OCI-LY7 (cell line): ENCODE data around the gene EYA2.

Experiments
- EZH2phosphoT487 ChIP-seq: fragments of 200-600 bp; sonication (generic); IDR thresholded peaks from 2 replicates; pipeline ENCODE4 v1.6.1; 2018; ENCODE audit warnings: low read depth, borderline replicate concordance, mild to moderate bottlenecking, mixed run types, antibody characterized with exemption, low read length, moderate library complexity, mixed read lengths
- TF ChIP-seq, protein P1 (sequence below): fragments of 200-600 bp; sonication (generic); conservative IDR thresholded peaks from 2 replicates; pipeline ENCODE4 v1.5.1; 2014; ENCODE audit warnings: mild to moderate bottlenecking, antibody characterized with exemption, low read length, moderate library complexity, mixed read lengths

- TF ChIP-seq, protein P1, sequence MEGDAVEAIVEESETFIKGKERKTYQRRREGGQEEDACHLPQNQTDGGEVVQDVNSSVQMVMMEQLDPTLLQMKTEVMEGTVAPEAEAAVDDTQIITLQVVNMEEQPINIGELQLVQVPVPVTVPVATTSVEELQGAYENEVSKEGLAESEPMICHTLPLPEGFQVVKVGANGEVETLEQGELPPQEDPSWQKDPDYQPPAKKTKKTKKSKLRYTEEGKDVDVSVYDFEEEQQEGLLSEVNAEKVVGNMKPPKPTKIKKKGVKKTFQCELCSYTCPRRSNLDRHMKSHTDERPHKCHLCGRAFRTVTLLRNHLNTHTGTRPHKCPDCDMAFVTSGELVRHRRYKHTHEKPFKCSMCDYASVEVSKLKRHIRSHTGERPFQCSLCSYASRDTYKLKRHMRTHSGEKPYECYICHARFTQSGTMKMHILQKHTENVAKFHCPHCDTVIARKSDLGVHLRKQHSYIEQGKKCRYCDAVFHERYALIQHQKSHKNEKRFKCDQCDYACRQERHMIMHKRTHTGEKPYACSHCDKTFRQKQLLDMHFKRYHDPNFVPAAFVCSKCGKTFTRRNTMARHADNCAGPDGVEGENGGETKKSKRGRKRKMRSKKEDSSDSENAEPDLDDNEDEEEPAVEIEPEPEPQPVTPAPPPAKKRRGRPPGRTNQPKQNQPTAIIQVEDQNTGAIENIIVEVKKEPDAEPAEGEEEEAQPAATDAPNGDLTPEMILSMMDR = no peak
- TF ChIP-seq EZH2phosphoT487 = no peak
These were observed 161.2 kb downstream of the EYA2 start for GRCh38 chr20:47055699-47056369.
